ENCODE data around the gene MPZL1.
"Not testable (repeated sequence)": the region's sequence is repeated elsewhere in the genome, so short reads cannot be mapped to it uniquely, and the experiment has no call there.

MPZL1 gene

DNA sequence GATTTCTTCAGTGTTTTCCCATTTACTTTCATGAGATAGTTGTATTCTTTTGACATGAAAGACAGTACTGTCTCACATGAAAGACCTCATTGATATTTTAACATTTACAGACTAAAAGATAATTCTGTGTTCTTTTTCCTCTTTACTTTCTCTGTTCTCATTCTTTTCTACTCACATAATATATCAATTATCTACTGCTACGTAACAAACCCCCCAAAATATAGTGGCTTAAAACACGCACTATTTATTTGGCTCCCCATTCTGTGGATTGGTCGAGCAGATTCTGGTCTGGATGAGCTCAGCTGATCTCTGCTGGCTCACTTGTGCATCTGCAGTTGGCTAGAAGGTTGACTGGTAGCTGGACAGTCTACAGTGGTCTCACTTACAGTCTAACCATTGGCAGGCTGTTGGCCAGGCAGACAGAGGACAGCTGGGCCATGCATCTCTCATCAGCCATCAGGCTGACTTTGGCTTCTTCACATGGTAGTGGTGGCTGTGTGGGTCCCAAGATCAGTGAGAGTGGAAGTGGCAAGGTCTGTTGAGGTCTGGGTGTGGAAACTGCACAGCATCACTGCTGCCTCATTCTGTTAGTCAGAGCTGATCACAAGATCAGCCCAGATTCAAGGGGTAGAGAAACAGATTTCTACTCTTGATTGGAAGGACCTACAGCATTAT is 63.2 kb downstream of the MPZL1 start:
- DNase-seq = peak in 1 of 5 experiments; percentile 64

DNA sequence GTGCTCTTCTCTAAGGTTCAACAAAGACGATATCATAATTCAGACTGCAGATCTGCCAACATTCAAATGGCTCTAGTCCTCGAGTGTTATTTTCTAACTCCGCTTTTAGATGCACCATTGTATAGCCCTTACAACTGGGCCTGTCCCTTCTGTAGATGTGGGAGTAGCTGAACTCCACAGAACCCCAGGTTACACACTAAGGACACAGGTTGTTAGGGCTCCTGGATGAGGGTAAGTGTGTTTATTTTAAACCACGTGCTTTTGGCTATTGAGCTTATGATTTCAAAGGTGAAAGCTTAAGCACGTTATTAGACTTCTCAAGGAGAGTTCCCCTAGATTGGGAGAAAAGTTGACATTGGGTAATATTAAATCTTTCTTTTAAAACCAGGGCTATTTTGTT is 64.7 kb downstream of the MPZL1 start:
- no peak for DNase-seq

DNA sequence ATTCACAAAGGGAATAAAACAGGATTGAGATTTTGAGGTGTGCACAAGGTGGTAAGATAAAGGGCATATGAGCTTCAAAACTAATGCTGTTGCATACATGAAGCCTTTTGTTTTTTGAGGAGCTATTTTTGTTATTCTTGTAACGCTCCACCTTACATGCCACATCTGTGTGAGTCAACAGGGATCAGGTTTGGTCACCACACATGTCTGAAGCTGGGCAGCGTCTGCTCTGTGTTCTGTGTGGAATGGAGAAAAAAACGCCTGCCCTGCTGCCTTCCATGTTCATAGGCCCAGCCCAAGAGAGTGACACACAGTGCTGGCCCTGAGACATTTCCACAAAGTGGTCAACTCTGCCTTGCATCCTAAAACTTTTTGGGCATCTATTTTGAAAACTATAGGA is 67.7 kb downstream of the MPZL1 start:
- DNase-seq = no peak

DNA sequence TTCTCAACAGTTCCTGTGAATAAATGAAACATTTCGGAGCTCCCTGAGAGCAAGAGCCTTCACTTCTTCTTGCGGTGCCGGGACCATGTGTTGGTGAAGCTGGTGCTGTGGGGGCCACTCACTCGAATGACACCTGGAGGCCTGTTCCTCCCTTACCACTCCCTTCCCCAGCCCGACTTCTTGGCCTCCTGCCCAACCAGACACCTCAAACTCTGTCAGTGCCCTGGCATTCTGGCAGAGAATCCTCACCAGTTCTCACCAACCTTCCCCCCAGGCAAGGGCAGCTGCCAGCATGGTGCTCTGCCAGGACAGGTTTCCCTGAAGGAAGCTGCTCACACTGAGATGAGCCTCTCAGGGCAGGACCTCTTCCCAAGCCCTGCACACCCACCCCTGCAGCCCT is 68.3 kb downstream of the MPZL1 start:
- DNase-seq = no peak

DNA sequence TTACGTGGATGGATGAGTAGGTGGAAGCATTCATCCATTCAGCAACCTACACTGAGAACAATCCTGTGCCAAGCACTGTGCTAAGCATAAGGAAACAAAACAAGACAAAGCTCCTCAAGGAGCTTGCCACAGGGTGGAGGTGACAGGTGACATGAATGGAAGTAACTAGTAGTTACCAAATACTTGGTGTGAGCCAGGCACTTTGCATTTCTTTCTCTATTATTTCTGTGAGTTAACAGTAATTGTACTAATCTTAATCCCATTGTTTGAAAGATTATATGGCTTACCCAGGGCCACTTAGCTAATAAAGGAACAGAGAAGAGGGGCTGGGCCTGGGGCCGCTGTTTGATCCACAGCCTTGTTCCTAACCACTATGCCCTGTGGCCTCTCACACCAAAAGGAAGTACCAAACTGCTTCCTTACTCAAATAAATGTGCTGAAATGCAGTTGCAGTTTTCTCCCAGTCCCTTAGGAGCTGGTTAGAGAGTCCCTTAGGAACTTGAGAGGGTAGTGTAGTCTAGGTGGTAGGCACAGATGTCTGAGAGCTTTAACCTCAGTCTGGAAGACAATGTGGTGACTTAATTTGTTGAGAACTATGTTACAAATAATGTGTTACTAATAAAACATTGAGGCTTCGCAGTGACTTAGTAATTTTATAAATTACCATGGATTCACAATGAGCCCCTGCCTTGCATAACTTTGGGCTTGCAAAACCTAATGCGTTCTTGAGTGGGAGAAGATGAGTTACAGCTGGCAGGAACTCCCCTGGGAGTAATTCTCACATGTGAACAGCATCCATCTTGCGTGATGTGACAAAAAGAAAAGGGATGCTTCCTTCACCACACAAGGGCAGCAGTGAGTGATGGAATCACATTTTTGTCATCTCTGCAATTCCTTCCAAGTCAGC is 69.8 kb downstream of the MPZL1 start:
- no peak for DNase-seq

DNA sequence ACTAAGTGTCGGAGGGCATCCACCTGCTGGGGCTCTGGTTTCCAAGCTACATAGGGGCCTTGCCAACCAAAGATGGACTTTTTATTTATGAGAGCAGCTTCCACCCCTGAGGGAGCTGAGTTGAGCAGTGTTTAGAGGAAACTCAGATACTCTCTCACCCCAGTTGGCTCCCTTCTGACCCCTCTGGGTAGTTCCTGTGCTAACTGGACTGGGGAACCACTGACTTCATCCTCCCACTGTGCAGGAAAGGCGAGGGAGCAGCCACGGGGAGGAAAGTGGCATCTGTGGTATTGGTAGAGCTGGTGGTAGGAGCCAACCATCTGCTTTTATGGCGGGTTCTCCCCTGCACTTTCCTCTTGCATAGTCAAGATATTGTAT is 70.4 kb downstream of the MPZL1 start:
- DNase-seq = no peak

DNA sequence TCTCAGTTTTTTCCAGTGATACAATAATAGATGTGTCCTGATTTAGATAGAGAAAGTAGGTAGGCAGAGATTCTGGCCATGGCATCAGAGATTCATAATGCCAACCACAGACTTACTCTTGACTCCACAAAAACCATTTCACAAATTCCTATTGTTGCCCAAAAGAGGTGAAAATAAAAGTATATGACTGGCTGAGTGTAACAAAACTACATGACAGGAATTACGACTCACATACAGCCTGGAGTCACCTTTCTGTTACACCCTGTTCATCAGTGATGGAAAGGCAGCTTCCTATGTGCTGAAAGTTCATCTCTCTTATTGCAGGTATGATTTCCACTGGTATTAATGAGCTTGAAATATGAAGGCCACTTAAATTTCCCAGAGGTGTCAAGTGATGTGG is 72.3 kb downstream of the MPZL1 start:
- no peak for DNase-seq

DNA sequence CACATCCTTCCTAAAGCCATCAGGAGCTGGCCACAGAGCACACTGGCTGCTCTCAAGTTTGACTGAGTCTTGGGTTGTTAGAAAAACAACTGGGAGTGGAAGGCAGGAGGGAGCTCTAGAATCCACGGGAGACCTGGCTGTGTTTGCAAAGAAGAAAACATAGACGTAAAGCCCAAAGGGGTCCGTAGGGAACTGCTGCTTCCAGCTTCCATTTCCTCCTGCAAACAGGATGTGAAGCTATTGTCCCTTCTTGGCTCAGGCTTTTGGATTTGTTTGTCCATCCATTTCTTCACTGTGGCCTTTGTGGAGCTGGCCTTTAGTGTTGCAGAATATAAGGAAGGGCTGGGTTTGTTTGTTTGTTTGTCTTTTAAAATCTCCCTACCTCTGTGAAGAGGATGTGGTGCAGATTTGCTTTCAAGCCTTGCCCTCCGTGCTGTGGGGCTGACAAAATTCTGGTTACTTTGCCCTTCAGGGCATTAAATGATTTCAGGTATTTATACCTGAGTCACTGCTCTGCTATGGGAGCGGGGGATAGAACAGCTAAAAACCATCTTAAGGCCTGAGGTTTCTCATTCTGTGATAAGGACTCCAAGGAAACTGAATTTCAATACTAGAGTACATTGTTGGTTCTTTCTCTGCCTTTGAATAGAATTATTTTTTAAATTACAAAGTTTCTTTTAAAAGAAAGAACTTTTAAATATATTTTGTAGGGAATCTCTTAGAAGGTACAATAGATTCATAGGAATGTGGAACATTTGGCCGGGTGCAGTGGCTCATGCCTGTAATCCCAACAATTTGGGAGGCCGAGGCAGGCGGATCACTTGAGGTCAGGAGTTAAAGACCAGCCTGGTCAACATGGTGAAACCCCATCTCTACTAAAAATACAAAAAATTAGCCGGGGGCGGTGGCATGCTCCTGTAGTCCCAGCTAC is 74.3 kb downstream of the MPZL1 start:
- DNase-seq = no peak

DNA sequence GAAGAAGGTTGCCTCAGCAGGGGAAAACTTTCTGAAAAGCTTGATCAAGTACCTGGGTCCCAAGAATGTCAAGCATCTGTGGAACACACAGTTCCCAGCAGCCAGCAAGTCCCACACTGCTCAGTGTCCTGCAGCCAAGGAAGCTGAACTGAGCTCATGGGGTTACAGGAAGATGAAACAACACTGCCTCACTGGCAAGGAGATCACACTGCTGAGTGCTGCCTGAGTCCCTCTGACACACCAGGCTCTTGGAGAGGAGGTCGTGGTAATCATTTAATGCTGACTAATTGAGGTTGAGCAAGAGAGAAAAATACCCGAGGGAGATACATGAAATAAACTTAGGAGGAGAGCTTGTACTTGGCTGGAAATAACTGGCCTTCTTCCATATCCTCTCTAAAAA is 75.2 kb downstream of the MPZL1 start:
- peak in 1 of 5 experiments; percentile 12 for DNase-seq

DNA sequence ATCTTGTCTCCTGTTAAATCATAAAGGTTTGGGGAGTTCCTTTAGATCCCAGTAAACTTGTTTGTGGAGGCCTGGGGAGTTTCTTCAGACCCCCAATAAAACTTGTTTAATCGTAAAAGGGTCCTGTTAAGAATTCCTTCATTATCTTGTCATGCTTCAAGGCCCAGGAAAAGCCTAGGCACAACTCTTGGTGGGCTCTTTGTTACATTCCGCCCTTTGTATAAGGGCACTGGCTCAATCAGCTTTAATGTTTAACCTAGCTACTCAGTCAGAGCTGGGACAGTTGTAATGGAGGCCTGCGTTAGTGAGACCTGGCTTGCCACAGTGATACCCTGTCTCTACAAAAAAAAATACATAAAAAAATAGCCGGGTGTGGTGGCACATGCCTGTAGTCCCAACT is 77.2 kb downstream of the MPZL1 start:
- no peak for DNase-seq

DNA sequence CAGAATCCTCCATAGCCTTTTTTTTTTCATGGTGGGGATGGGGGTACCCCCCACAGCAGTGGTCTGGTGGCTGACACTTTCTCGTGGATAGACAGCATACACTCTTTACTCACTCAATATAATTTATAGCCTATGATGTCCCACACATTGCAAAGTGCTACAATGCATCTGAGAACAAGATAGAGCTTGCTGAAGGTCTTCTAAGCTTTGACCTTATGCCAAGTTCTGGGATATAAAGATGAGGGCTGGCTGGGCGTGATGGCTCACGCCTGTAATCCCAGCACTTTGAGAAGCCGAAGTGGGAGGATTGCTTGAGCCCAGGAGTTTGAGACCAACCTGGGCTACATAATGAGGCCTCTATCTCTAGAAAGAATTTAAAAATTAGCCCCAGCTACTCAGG is 78.0 kb downstream of the MPZL1 start:
- DNase-seq = no peak

DNA sequence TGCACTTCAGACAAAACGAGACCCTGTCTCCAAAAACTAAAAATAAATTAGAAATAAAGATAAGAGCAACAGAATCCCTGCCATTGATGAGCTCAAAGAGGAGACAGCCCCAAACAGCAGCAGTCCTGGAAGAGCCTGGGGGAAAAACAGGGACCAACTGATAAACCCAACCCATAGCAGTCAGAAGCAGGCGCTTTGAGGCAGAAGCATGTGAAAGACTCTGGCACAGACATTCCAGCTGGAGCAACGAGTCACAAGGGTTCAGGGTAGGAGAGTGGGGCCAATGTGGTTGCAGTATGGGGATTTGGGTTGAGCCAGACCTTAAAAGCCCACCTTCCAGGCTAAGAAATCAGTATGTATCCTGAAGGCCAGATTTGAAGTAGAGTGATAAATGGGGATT is 78.5 kb downstream of the MPZL1 start:
- no peak for DNase-seq

DNA sequence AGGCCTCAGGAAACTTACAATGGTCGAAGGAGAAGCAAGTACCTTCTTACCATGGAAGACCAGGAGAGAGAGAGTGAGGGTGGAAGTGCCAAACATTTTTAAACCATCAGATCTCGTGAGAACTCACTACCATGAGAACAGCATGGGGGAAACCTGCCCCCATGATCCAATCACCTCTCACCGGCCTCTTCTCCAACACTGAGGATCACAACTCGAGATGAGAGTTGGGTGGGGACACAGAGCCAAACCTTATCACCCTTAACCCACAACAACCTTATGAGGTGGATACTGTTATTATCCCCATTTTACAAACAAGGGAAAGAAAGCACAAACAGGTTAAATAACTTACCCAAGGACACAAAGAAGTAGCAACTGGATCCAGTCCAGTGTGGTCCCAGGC is 80.5 kb downstream of the MPZL1 start:
- DNase-seq = no peak

DNA sequence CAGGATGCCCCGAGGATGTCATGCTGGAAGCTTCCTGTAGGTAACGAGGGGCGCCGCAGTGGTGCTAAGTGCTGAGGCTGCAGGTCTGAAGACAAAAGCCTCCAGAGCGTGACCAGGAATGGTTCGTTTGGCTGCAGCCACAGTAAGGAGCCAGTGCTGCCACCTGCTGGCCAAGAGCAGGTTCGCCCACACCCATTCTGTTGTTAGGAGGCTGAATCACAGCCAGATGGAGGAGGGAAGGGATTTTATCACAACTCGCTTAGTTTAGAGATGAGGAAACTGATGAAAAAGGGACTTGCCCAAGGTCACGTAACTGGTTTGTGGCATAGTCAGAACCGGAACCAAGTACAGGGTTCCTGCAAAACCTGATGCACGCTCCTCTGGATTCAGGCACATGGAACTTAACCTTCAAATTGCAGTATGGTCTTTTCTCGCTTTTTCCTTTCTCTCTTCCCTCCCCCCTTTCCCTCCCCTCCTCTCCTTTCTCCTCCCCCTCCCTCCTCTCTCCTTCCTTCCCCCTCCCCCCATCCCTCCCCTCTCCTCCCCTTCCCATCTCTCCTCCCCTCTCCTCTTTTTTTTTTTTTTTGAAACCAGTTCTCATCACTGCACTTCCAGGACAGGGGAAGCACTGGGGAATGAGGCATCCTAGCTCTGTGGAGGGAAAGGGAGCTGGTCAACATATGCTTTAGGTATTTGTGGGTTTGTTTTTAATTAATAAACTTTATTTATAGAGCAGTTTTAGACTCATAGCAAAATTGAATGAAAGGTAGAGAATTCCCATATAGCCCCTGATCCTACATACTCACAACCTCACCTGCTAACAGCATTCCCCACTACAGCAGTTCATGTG is 81.8 kb downstream of the MPZL1 start:
- DNase-seq = peak; percentile 54 to 93 (median 71)

DNA sequence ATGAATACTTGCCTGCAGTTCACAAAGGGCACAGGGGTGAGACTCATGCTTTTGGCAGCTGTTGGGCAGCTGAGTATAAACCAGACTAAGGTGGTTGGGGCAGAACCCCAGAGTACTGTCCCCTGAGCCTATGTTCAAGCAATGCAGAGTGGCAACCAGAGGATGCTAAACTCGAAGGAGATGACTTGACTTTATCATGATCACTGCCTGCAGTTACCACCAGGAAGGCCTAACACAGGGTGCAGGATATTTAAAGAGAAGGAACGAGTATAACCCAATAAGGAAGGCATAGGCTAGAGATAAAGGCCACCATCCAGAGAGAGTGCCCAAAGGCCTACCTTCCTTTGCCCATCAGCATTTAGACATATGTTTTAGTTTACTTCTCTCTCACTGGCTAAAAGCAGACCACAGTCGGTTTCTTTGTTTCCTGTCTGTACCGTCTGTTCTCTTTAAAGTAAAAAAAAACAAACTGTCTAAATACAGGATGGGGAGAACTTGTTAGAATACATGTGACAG is 83.3 kb downstream of the MPZL1 start:
- DNase-seq = peak in 2 of 5 experiments; percentile 27 to 89

DNA sequence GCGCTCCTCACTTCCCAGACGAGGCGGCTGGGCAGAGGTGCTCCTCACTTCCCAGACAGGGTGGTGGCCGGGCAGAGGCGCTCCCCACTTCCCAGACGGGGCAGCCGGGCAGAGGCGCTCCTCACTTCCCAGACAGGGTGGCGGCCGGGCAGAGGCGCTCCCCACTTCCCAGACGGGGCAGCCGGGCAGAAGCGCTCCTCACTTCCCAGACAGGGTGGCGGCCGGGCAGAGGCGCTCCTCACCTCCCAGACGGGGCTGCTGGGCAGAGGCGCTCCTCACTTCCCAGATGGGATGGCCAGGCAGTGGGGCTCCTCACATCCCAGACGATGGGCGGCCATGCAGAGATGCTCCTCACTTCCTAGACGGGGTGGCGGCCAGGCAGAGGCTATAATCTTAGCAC is 84.5 kb downstream of the MPZL1 start:
- DNase-seq = not testable (repeated sequence)

DNA sequence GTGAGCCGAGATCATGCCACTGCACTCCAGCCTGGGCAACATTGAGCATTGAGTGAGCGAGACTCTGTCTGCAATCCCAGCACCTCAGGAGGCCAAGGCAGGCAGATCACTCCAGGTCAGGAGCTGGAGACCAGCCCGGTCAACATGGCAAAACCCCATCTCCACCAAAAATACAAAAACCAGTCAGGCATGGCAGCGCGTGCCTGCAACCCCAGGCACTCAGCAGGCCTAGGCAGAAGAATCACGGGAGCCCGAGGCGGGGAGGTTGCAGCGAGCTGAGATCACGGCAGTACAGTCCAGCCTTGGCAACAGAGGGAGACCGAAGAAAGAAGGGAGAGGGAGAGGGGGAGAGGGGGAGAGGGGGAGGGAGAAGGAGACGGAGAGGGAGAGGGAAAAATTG is 84.9 kb downstream of the MPZL1 start:
- DNase-seq = not testable (repeated sequence)

DNA sequence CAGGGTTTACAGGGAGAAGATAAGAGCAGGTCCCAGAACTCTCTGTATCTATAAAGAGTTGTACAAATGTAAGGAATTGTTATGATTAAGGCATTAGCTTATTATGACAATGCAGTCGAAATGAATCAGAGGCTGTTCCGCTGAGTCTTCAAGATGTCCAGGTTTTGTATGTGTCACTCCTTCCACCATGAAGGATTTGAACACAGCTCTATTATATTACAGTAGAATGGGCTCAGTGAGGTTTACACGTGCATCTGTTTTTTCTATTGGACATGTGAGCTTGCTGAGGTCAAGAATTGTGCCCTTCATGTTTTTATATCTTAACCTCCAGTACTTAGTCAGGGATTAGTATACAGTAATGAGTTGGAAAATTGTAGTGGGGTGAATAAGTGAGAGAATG is 86.3 kb downstream of the MPZL1 start:
- no peak for DNase-seq

DNA sequence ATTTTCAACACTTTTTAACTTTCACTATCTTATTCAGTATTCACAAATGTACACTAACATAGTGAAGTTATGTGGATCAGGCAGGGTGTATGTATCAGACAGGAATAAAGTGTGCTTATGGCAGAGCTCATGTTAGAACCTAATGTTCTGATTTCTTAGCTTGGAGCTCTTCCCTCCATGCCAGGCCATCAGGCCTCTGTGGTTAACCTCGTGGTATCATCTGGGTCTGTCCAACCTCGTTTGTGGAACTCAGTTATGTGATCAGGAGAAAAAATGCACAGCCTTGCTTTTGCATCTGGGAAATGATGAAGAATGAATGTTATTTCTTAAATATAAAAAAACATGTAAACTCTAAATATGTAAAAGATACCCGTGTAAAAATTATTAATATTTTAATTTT is 86.9 kb downstream of the MPZL1 start:
- no peak for DNase-seq

DNA sequence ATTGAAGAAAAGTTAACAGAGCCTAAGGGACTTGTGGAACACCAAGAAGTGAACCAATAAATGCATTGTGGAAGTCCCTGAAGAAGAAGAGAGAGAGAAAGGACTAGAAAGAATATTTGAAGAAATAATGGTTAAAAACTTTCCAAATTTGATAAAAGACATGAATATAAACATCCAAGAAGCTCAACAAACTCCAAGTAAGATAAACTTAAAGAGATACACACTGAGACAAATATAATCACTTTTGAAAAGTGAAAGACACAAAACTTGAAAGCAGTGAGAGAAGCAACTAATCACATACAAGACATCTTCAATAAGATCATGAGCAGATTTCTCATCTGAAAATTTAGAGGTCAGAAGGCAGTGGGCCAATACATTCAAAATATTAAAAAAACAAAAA is 91.2 kb downstream of the MPZL1 start:
- no peak for DNase-seq

DNA sequence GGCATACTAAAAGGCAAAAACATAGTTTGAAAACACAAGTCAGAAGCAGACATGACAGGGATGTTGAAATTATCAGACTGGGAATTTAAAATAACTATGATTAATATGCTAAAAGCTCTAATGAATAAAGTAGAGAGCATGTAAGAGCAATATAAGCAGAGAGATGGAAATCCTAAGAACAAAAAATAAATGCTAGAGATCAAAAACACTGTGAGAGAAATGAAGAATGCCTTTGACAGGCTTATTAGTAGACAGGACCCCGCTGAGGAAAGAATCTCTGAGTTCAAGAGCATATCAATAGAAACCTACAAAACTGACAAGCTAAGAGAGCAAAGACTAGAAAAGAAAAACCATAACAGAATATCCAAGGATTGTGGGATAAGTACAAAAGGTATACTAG is 93.9 kb downstream of the MPZL1 start:
- DNase-seq = no peak
